Dendritic cell treated with granulocyte-macrophage colony-stimulating factor and Interleukin-4, amounts not matched to agents 40 ng/mL and 50 ng/mL, for 4 days (primary cell): Measurements from ENCODE around the gene STAG1.
"Not testable (repeated sequence)": the region's sequence is repeated elsewhere in the genome, so short reads cannot be mapped to it uniquely, and the experiment has no call there.

Experiments used
- H3K27ac Mint-ChIP-seq: one replicate; pipeline ENCODE4 v1.8.0; 2022; ENCODE audit warnings: mild to moderate bottlenecking, mixed read lengths
- H3K27me3 Mint-ChIP-seq: one replicate; pipeline ENCODE4 v1.8.0; 2022; ENCODE audit warnings: mild to moderate bottlenecking, mixed read lengths
- H3K36me3 Mint-ChIP-seq: one replicate; pipeline ENCODE4 v1.8.0; 2022; ENCODE audit warnings: low read depth, mixed read lengths
- H3K4me1 Mint-ChIP-seq: one replicate; pipeline ENCODE4 v1.8.0; 2022; ENCODE audit warnings: low read depth, mixed read lengths
- H3K4me3 Mint-ChIP-seq: one replicate; pipeline ENCODE4 v1.8.0; 2022; ENCODE audit warnings: mild to moderate bottlenecking, moderate library complexity, mixed read lengths
- H3K9me3 Mint-ChIP-seq: one replicate; pipeline ENCODE4 v1.8.0; 2022; ENCODE audit warnings: mixed read lengths
- intact Hi-C: fragments of 100-400 bp; cut with micrococcal nuclease; formaldehyde crosslinking; loops from one replicate; pipeline ENCODE4 v1.15.0; 2022

Gene STAG1

DNA sequence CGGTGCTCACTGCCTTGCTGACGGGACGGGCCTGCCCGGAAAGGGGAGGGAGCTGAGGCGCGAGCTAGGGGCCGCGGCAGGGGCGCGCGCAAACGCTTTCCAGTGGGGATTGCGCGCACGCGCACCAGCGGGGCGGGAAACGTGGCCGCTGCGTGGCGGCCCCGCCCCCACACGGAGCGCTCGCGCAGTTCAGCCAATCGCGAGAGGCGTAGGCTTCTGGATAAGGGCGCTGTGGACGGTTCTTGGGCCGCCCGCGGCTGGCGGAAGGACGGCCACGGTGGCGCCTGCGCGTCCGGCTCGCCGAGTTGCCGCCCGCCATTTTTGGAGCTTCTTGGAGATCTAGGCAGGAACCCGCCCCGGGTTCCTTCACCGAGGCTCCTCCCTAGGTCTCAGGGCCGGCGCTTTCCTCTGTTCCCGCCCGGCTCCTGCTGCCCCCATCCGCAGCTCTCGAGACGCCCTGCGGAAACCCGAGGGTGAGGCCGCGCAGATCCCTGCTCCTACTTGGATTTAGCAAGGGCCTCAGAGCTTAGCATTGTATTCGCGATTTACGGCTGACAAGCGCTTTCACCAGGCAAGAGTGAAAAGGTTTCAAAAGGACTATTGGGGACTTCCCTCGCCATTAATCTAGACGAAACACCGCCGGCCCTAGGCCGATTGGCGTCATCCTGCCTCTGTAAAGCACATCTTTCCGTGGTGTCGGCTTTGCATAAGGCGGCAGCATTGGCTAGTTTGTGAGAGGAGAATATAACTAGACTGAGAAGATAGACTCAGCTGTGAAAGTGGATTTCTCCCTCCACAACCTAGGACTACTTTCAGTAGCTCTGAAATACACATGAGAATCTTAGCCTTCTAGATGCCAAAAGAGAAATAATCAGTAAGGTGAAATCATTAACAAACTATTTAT lies 496 bp upstream of the STAG1 start:
- Mint-ChIP-seq H3K27ac (peak overlapping the region; percentile 98), H3K4me3 (peak overlapping the region; percentile 94), H3K36me3 (peaks cover 12% of the 10 kb centered on the region), H3K9me3 (no peaks in the 10 kb centered on the region), H3K27me3 (no peaks in the 10 kb centered on the region), H3K4me1 (peaks cover 49% of the 10 kb centered on the region)
- intact Hi-C loops: loop anchor here (1.0 to 5.0 kb wide), 6 partner anchors 110 to 675 kb away; partner anchors contain the start of genes NCK1 and PCCB

DNA sequence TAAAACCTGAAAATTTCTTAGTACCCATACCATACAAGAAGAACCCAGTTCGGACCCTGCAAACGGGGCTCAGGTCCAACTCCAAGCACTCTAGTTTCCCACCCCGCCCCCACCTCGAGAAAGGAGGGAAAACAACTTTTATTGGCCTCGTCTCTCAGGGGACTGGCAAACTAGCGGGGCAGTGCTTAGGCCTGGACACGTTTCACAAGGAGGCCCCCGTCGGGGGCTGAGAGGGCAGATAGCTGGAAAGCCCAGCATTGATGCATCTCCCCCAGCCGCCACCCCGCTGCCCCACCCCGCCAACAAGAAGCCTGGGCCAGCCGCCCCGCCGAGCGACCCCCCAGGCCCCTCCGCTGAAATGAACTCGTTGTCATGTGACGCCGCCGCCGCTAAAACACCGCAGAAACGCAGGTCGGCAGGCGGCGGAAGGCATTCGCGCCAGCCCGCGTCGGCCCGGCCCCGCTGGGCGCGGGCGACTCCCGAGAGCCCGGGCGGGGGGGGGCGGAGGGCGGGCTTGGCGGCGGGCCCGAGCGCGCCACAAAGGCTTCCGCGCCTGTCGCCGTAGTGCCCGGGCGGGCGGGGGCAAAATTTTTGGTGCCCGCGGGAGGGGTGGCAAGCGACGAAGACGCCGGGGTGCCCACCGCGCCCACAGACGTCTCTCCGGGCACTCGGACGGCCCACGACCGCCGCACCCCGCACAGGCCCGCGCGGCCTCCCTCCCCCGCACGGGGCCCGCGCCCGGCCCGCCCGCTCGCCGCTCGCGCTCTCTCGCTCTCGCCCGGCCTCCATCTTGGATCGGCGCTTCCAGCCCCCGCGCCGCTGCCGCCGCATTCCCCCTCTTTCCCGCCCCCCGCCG lies 634 bp downstream of the STAG1 start:
- Mint-ChIP-seq H3K9me3 (no peaks in the 10 kb centered on the region), H3K36me3 (peaks cover 12% of the 10 kb centered on the region), H3K4me3 (peak overlapping the region; percentile 94), H3K27me3 (no peaks in the 10 kb centered on the region), H3K27ac (peak overlapping the region; percentile 98), H3K4me1 (peaks cover 55% of the 10 kb centered on the region)
- intact Hi-C loops: loop anchor here (1.0 to 5.0 kb wide), 6 partner anchors 111 to 674 kb away; partner anchors contain the start of genes NCK1 and PCCB

DNA sequence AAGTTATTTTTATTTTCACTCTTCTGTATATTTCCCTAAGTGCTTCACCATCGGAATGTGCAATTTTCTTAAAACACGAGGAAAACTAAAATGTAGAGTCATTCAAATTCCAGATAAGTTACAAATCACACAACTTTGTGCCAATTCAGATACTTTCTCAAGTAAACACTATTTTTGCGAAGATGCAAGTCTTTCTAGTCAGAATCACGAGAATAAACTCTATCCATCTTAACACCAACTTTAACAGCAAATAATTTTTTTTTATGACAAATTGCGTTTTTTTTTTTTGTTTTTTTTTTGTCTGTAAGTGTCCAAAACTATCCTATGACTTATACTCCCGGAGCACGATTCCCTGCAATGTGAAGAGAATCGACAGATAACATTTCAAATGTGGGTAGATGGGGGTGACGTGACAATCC lies 1.3 kb downstream of the STAG1 start:
- H3K27me3 Mint-ChIP-seq: no peaks in the 10 kb centered on the region
- intact Hi-C loops: loop anchor here (5.0 kb wide), 4 partner anchors 129 to 674 kb away; partner anchors contain the start of gene PCCB
- H3K36me3 Mint-ChIP-seq: peaks cover 12% of the 10 kb centered on the region
- H3K27ac Mint-ChIP-seq: peak overlapping the region; percentile 98
- peaks cover 61% of the 10 kb centered on the region for H3K4me1 Mint-ChIP-seq
- H3K4me3 Mint-ChIP-seq: peak overlapping the region; percentile 94
- no peaks in the 10 kb centered on the region for H3K9me3 Mint-ChIP-seq

- intact Hi-C loops: loop anchor here (5.0 kb wide), 4 partner anchors 128 to 673 kb away; partner anchors contain the start of gene PCCB
- Mint-ChIP-seq H3K4me1 (peaks cover 65% of the 10 kb centered on the region), H3K27ac (peak overlapping the region; percentile 98), H3K4me3 (peak overlapping the region; percentile 94), H3K36me3 (peaks cover 12% of the 10 kb centered on the region), H3K27me3 (no peaks in the 10 kb centered on the region), H3K9me3 (no peaks in the 10 kb centered on the region)
These were observed 1.8 kb downstream of the STAG1 start for GRCh38 chr3:136750209-136750896.

- H3K4me1 Mint-ChIP-seq: peaks cover 60% of the 10 kb centered on the region
- H3K27me3 Mint-ChIP-seq, H3K4me3 Mint-ChIP-seq, H3K9me3 Mint-ChIP-seq: not testable (repeated sequence)
- H3K27ac Mint-ChIP-seq: peak overlapping the region; percentile 98
- peaks cover 17% of the 10 kb centered on the region for H3K36me3 Mint-ChIP-seq
- intact Hi-C loops: loop anchor here (5.0 kb wide), 4 partner anchors 127 to 672 kb away; partner anchors contain the start of gene PCCB
These were observed 2.6 kb downstream of the STAG1 start for GRCh38 chr3:136749602-136750001.

DNA sequence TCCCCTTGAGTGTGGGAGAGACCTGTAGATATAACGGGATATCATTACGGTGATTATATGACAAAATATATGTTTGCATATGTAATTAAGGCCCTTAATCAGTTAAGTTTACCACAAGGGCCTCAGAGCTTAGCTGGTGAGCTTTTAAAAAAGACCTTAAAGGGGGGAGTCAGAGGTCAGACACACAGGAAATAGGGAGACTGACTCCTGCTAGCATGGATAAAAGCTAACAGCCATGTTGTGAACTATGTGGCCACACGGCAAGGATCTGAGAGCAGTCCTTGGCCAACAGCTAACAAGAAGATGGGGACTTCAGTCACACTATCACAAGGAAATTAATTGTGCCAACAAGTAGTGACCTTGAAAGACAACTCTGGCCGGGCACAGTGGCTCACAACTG lies 3.1 kb downstream of the STAG1 start:
- Mint-ChIP-seq H3K4me3 (no peak overlapping the region), H3K9me3 (no peaks in the 10 kb centered on the region), H3K27me3 (no peaks in the 10 kb centered on the region), H3K36me3 (peaks cover 19% of the 10 kb centered on the region), H3K4me1 (peaks cover 55% of the 10 kb centered on the region), H3K27ac (peak overlapping the region; percentile 98)
- intact Hi-C loops: no loop called here

- Mint-ChIP-seq H3K9me3 (no peaks in the 10 kb centered on the region), H3K27ac (no peak overlapping the region), H3K4me3 (no peak overlapping the region), H3K36me3 (peaks cover 7% of the 10 kb centered on the region), H3K4me1 (peaks cover 50% of the 10 kb centered on the region), H3K27me3 (no peaks in the 10 kb centered on the region)
- intact Hi-C loops: no loop called here
These were observed 6.3 kb downstream of the STAG1 start for GRCh38 chr3:136745916-136746315.

- Mint-ChIP-seq H3K27me3 (no peaks in the 10 kb centered on the region), H3K36me3 (peaks cover 14% of the 10 kb centered on the region), H3K27ac (peak overlapping the region; percentile 30)
These were observed 11.1 kb downstream of the STAG1 start for GRCh38 chr3:136741063-136741462.

DNA sequence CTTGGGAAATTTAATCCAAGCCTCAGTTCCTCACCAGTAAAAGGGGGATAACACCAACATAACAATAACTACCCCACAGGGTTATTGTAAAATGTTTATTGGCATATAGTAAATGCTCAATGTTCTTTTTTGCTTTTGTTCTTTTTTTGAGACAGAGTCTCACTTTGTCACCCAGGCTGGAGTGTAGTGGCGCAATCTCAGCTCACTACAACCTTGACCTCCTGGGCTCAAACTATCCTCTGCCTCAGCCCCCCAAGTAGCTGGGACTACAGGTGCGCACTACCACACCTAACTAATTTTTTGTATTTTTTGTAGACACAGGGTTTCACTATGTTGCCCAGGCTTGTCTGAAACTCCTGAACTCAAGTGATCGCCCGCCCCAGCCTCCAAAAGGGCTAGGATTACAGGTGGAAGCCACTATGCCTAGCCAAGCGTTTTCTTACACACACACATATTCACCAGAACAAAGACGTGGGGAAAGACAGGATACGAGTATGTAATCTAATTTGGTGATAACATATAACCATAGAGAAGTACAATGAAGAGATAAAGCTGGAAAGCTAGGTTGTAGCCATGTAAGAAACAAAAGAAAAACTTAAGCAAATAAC lies 11.7 kb downstream of the STAG1 start:
- Mint-ChIP-seq H3K4me3 (no peak overlapping the region), H3K4me1 (peaks cover 31% of the 10 kb centered on the region), H3K9me3 (no peaks in the 10 kb centered on the region), H3K36me3 (peaks cover 14% of the 10 kb centered on the region), H3K27ac (peak overlapping the region; percentile 30), H3K27me3 (no peaks in the 10 kb centered on the region)
- intact Hi-C loops: no loop called here

More at GRCh38 chr3:136741063-136741462, 11.1 kb downstream of the STAG1 start:
- H3K4me3 Mint-ChIP-seq: no peak overlapping the region
- intact Hi-C loops: no loop called here
- H3K4me1 Mint-ChIP-seq: peaks cover 36% of the 10 kb centered on the region
- H3K9me3 Mint-ChIP-seq: no peaks in the 10 kb centered on the region

- H3K27ac Mint-ChIP-seq, H3K4me3 Mint-ChIP-seq, H3K36me3 Mint-ChIP-seq, H3K27me3 Mint-ChIP-seq, H3K9me3 Mint-ChIP-seq, intact Hi-C loops: not testable (repeated sequence)
- peaks cover 40% of the 10 kb centered on the region for H3K4me1 Mint-ChIP-seq
These were observed 15.2 kb downstream of the STAG1 start for GRCh38 chr3:136736950-136737349.

- H3K4me1 Mint-ChIP-seq: peaks cover 39% of the 10 kb centered on the region
- no peak overlapping the region for H3K27ac Mint-ChIP-seq
- H3K9me3 Mint-ChIP-seq: no peaks in the 10 kb centered on the region
- H3K4me3 Mint-ChIP-seq: no peak overlapping the region
- no peaks in the 10 kb centered on the region for H3K27me3 Mint-ChIP-seq
- intact Hi-C loops: no loop called here
- H3K36me3 Mint-ChIP-seq: peaks cover 7% of the 10 kb centered on the region
These were observed 17.1 kb downstream of the STAG1 start for GRCh38 chr3:136735103-136735502.

- intact Hi-C loops: no loop called here
- Mint-ChIP-seq H3K27me3 (no peaks in the 10 kb centered on the region), H3K36me3 (peaks cover 7% of the 10 kb centered on the region), H3K4me3 (no peak overlapping the region), H3K9me3 (no peaks in the 10 kb centered on the region), H3K27ac (no peak overlapping the region), H3K4me1 (peaks cover 38% of the 10 kb centered on the region)
These were observed 17.7 kb downstream of the STAG1 start for GRCh38 chr3:136734382-136735070.
